GM12892 (cell line): ENCODE measurements around the gene ORC4.
A peak's percentile ranks its signal among the peaks of the same experiment; 100 is the strongest.

ENCODE experiments used
- DNase-seq: peaks from one replicate; pipeline ENCODE4 v3.0.0; 2011; ENCODE audit not compliant: insufficient read length
- FAIRE-seq: peaks from 2 replicates; lab custom pipeline; 2011; peaks lifted over from hg19 to GRCh38; lab: Jason Lieb, UNC
- POLR2A ChIP-seq: IDR thresholded peaks from 2 replicates; pipeline ENCODE4 v1.6.1; 2011; ENCODE audit warnings: low read depth, low read length, control low read depth
- POLR2AphosphoS5 ChIP-seq: IDR thresholded peaks from 2 replicates; pipeline ENCODE4 v1.6.1; 2011; ENCODE audit warnings: low read depth, low read length, control low read depth
- TAF1 ChIP-seq: IDR thresholded peaks from 2 replicates; pipeline ENCODE4 v1.6.1; 2011; ENCODE audit warnings: low read depth, mild to moderate bottlenecking, control low read depth, low read length, borderline replicate concordance

ORC4 gene

DNA sequence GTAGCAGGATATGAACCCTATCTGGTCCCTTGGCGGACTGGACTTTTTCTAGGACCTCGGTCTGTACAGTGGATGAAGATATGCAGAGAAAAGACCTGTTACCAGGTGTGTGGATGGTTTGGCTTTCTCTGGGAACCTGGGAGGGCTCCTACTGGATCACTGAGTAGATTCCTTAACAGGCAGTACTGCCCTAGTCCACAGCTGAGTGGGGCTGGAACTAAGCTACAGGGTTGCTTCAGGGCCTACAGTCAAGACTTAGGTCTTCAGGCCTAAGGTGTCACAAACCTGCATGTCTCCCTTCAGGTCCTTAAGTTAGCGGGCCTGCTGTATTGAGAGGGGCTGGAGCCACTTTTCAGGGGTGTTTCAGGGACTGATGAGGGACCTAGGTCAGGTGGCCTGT lies 42.9 kb downstream of the ORC4 start:
- TF ChIP-seq POLR2AphosphoS5 = no peak
- FAIRE-seq = no peak
- no peak for DNase-seq

DNA sequence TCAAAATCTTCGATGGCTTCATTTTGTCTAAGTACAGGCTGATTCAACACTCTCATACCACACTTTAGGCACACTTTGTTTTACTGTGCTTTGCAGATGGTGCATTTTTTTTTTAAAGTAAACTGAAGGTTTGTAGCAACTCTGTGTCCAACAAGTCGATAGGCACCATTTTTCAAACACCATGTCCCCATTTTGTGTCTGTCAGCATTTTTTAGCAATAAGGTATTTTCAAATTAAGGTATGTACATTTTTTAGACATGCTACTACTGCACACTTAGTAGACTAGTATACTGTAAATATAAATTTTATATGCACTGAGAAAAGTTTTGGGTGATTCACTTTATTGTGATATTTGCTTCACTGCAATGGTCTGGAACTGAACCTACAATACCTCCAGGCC lies 44.4 kb downstream of the ORC4 start:
- TF ChIP-seq TAF1 (no peak), POLR2AphosphoS5 (no peak), POLR2A (no peak)
- FAIRE-seq (no peak), DNase-seq (no peak)

DNA sequence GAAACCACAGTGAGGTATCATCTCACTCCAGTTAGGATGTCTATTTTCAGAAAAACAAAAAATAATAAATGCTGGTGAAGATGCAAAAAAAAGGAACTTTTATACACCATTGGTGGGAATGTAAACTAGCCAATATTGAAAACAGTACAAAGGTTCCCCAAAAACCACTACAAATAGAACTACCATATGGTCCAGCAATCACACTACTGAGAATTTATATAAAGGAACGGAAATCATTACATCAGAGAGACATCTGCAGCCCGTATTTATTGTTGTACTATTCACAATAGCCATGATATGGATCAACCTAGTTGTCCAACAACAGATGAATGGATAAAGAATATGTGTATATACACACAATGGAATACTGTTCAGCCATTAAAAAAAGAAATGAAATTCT lies 52.0 kb downstream of the ORC4 start:
- TF ChIP-seq POLR2A = no peak
- no peak for DNase-seq
- no peak for FAIRE-seq

DNA sequence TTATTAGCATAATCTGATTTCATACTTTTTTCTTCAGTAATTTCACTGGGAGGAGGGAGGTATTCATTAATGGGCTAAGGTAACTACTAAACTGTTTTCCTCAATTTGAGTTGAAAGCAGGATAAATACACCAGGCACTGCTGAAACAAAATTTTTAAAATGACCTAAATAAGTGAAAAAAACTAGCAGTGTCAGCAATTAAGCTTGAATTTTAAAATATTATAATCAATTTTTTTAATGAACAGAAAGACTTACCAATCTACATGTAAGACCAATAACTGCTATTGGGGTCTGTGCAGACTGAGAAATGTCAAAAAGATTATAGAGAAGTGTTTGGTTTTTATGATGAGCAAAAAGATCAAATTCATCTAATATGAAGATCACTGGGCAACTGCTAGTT lies 68.4 kb downstream of the ORC4 start:
- FAIRE-seq = no peak
- no peak for DNase-seq
- TF ChIP-seq POLR2AphosphoS5 (no peak), TAF1 (no peak), POLR2A (no peak)

DNA sequence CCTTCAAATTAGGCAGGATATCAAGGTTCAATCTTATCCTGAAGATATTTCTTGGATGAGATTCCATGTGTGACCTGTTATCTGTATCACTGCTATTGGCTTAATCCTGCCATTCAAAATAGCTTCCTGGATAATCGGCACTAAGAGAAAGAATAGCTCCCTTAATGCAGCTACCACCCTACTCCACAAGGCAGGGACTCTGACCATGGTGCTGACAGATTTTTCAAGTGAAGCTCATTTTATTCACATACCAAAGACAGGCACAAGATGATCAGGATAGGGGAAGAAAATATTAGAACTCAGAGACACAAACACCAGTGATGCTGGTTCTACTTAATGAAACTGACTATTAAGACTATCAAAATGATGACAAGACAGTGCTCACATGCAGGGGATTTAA lies 74.9 kb downstream of the ORC4 start:
- FAIRE-seq = no peak
- TF ChIP-seq POLR2AphosphoS5 = no peak
- TF ChIP-seq POLR2A = no peak
- TF ChIP-seq TAF1 = no peak
- no peak for DNase-seq

DNA sequence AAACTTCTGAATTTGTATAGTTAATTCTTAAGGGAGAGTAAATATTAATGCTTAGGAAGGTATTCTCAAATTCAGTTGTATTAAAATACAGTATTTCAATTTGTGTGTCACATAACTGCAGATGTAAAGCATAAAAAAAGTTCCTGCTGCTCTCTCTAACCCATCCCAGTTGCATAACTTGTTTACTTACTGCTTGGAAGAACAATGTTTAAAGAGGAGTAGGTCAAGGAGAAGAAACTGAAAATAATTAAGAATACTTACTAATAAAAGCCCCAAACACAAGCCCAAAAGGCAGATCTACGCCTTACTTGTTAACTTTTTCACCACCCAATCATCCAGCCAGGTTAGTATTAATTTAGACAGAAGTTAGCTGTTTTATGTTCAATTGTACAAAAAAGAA lies 81.2 kb downstream of the ORC4 start:
- TF ChIP-seq POLR2A (no peak), TAF1 (no peak), POLR2AphosphoS5 (no peak)
- no peak for FAIRE-seq
- DNase-seq = no peak

DNA sequence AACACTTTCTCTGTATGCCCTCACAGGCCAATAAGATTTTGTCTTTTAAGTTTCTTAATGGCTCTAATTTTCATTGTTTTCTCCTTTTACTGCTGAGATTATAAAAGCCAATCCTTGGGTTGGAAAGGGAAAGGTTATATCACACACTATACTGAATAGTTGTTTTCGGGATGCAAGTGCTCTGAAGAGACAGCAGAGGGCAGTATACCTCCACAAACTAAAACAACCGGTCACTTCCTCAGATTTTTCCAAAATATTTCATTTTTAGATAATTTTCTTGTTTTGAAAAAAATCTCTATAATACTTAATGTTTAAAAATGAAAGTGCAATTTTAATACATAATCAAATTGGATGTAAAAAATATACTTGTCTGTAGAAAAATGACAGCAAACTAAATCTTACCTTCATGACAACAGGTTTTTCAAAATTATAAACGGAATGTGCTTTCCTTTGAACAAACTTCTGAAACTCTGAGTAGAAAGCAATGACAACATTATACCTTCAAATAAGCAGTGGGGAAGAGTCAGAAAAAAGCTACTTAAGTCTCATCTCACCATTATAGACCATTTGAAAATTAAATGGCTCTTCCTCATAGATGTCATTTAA lies 82.7 kb downstream of the ORC4 start:
- TF ChIP-seq TAF1 (no peak), POLR2A (no peak), POLR2AphosphoS5 (no peak)
- peak; percentile 87 for FAIRE-seq
- no peak for DNase-seq

DNA sequence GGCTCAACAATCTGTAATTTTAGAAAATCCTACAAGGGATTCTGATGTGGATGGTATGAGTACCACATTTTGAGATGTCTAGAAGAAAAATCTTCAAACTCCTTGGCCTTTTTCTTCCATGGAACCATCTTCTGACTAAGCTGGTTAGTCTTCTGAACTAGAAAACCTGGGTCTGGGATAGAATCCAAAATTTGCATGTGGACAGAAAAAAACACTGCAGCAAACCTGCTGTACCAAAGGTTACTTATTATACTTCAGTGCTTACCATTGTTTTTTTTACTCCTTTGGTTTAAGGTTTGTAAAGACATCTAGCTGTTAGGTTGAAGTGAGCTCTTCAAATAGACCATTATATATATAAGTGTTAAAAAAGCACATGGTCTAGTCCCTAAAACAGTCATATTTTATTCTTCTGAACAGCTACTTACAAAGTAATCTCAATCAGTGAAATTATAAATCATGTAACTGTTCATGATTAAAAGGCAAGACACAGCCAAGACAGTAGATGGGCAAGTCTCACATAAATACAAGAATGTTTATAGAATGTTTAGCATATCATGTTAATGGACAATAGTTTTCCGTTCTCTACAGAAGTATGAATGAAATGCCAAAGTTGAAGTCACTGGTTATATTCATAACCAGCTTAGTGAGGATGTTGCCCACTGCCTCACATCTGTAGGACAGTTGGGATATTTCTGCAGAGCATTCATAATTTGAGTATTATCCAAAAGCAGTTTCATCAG lies 85.5 kb downstream of the ORC4 start:
- FAIRE-seq (no peak), DNase-seq (no peak)
- no peak for TF ChIP-seq POLR2AphosphoS5
- no peak for TF ChIP-seq POLR2A
- TF ChIP-seq TAF1 = no peak

DNA sequence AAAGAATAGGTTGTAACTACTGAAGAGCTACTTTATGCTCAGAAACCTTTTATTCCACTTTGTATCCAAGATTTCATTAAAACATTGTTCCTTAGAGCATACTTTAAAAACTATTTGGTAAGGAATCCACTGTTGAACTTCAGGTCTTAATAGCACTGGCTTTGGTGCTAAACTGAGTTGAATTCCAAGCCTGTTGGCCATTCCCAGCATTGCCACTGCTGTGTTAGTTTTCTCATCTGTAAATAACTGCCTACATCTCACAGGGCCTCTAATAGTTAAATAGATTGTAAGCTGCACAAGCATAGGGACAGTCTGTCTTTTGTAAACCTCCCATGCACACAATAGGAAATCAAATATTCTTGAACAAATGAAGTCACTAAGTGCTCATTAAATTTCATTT lies 86.6 kb downstream of the ORC4 start:
- TF ChIP-seq POLR2AphosphoS5 (no peak), TAF1 (no peak), POLR2A (no peak)
- no peak for FAIRE-seq
- DNase-seq = no peak

DNA sequence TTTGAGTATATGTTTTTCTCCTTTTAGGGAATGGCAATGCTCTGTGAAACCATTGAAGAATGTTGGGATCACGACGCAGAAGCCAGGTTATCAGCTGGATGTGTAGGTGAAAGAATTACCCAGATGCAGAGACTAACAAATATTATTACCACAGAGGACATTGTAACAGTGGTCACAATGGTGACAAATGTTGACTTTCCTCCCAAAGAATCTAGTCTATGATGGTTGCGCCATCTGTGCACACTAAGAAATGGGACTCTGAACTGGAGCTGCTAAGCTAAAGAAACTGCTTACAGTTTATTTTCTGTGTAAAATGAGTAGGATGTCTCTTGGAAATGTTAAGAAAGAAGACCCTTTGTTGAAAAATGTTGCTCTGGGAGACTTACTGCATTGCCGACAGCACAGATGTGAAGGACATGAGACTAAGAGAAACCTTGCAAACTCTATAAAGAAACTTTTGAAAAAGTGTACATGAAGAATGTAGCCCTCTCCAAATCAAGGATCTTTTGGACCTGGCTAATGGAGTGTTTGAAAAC lies 93.4 kb downstream of the ORC4 start:
- TF ChIP-seq POLR2A (no peak), POLR2AphosphoS5 (no peak), TAF1 (no peak)
- DNase-seq = no peak
- no peak for FAIRE-seq

DNA sequence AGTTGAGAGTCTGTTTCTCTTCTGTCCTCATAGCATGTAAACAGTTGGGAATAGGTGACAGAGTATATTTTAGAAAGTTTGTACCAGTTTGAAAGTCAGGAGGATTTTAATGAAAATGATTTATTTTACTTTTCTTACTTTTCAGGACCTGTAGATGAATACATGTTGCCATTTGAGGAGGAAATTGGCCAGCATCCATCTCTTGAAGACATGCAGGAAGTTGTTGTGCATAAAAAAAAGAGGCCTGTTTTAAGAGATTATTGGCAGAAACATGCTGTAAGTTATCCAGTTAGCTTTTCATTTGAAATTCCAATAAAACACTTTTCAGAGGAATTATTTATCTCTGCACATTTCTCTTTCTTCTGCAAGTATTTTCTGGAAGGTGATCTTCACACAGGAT lies 94.7 kb downstream of the ORC4 start:
- TF ChIP-seq TAF1 = no peak
- no peak for TF ChIP-seq POLR2A
- TF ChIP-seq POLR2AphosphoS5 = no peak
- DNase-seq (no peak), FAIRE-seq (no peak)

DNA sequence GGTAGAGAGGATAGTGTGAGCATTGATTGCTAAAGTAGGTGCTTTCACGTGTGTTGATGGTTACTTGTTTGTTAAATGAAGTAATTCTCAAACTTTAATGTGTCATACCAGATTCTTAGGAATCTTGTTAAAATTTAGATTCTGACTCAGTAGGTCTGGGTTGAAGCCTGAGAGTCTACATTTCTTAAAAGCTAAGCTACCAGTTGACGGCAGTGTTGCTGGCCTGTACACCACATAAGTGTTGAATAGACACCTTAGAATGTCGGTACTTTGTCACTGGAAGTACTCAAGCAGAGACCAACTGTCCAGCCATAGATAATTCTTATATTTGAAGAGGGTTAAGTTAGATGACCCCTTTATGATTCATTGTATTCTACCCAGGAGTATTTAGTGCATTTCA lies 95.9 kb downstream of the ORC4 start:
- FAIRE-seq (no peak), DNase-seq (no peak)

DNA sequence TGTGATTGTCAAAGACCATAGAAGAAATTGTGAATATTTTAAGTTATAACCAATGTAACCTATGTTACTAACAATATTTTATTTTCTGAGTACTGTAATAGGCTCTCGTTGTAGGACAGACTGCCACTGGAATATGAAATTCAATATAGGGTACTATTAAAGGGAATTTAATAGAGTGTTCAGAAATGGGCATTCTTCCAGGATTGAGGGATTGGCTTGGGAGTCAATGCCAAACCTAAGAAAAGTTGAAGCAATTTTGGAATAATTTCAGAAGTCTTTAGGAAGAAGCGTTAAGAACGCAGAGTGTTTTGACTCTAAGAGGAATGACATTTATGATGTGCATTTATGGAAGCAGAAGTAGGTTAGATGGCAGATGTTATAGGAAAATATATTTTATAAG lies 96.7 kb downstream of the ORC4 start:
- DNase-seq (no peak), FAIRE-seq (no peak)
- TF ChIP-seq POLR2A (no peak), POLR2AphosphoS5 (no peak), TAF1 (no peak)

More for the DNA sequence above, 95.9 kb downstream of the ORC4 start:
- TF ChIP-seq POLR2AphosphoS5 = no peak
- TF ChIP-seq TAF1 = no peak
- TF ChIP-seq POLR2A = no peak
